ENCODE measurements around the gene CXCL9.

CXCL9 gene

DNA sequence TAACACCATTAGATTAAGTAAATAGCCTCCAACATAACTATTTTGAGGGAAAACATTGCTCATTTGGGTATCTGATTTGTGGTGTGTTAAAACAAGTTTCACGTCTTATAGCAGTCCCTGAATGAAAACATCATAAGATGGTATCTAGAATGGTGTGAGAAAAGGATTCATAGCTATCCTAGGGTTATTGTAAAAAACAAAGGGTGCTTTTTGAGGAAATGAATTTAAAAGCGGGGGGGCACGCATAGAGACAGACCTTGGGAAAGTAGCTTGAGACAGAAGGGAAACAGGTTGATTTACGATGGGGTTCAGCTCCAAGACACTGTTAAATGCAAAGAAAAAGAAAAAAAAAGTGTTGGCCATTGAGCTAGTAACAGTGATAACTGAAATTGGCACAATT, 16.8 kb upstream of the CXCL9 start:
- H3K36me3 Mint-ChIP-seq, result no peaks in the 10 kb centered on the region
- peaks cover 17% of the 10 kb centered on the region for H3K4me1 Mint-ChIP-seq
- H3K27me3 Mint-ChIP-seq, result no peaks in the 10 kb centered on the region
- no peak overlapping the region for H3K27ac Mint-ChIP-seq
- no peak overlapping the region for H3K4me3 Mint-ChIP-seq
- no peaks in the 10 kb centered on the region for H3K9me3 Mint-ChIP-seq
- DNase-seq, result no peak
- CTCF ChIA-PET, result interaction anchor here (0.7 to 1.2 kb wide), 3 partner anchors 8 to 29 kb away, joined by 3 read pairs; no protein-coding TSS in a partner anchor

- H3K27ac Mint-ChIP-seq, result no peak within 1 kb of the TSS
- H3K36me3 Mint-ChIP-seq, result no peaks in the 10 kb centered on the region
- no peaks in the 10 kb centered on the region for H3K27me3 Mint-ChIP-seq
- CTCF ChIA-PET, result no interaction called here
- DNase-seq, result no peak
- peaks cover 13% of the 10 kb centered on the region for H3K4me1 Mint-ChIP-seq
- no peak within 1 kb of the TSS for H3K4me3 Mint-ChIP-seq
- H3K9me3 Mint-ChIP-seq, result no peaks in the 10 kb centered on the region
These were observed 16.1 kb upstream of the CXCL9 start, which contains the start of gene CXCL10 for GRCh38 chr4:76023389-76023788. Gene CXCL10 (minus strand): TSS chr4:76023497. CDS start chr4:76023431, 66 bp downstream.

DNA sequence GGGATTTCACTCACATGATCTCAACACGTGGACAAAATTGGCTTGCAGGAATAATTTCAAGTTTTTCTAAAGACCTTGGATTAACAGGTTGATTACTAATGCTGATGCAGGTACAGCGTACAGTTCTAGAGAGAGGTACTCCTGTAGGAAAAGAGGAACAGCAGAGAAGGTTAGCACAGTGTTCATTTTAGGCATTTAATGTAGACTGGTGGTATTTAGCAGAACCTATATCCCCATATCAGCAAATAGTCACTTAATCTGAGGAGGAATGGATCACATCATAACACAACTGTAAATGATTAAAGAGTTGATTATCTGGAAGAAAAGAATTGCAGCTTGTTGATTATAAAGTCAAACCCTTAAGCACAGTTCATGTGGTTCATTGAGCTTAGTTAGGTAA, 15.4 kb upstream of the CXCL9 start:
- no peaks in the 10 kb centered on the region for H3K36me3 Mint-ChIP-seq
- no peak overlapping the region for H3K4me3 Mint-ChIP-seq
- no peak for DNase-seq
- no peak overlapping the region for H3K27ac Mint-ChIP-seq
- CTCF ChIA-PET, result interaction anchor here (0.8 kb wide), 1 partner anchor 27 kb away, joined by 3 read pairs; no protein-coding TSS in a partner anchor
- H3K27me3 Mint-ChIP-seq, result no peaks in the 10 kb centered on the region
- H3K9me3 Mint-ChIP-seq, result no peaks in the 10 kb centered on the region
- peaks cover 6% of the 10 kb centered on the region for H3K4me1 Mint-ChIP-seq

DNA sequence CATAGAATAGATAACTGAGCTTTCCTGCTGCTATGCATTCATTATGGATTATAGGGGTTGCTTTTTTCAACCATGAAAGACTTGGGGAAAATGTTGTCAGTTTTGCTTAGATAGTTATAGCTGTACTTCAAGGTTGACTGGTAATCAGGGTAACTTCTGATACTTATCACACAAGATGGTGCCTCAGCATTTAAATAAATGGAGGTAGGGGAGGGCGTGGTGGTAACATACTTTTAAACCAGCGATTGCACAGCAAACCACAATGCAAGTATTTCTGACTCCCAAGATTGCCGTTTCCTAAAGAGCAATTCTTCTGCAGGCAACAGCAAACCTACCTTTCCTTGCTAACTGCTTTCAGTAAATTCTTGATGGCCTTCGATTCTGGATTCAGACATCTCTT, 14.7 kb upstream of the CXCL9 start:
- H3K4me1 Mint-ChIP-seq, result peaks cover 6% of the 10 kb centered on the region
- no peak overlapping the region for H3K27ac Mint-ChIP-seq
- no peaks in the 10 kb centered on the region for H3K36me3 Mint-ChIP-seq
- CTCF ChIA-PET, result interaction anchor here (1.3 kb wide), 1 partner anchor 26 kb away, joined by 4 read pairs; no protein-coding TSS in a partner anchor
- H3K27me3 Mint-ChIP-seq, result no peaks in the 10 kb centered on the region
- no peak for DNase-seq
- H3K4me3 Mint-ChIP-seq, result no peak overlapping the region
- H3K9me3 Mint-ChIP-seq, result no peaks in the 10 kb centered on the region

GRCh38 chr4:76017056-76017686, 9.9 kb upstream of the CXCL9 start:
- DNase-seq, result no peak
- Mint-ChIP-seq H3K27me3 (no peaks in the 10 kb centered on the region), H3K4me1 (no peaks in the 10 kb centered on the region), H3K9me3 (no peaks in the 10 kb centered on the region), H3K36me3 (no peaks in the 10 kb centered on the region), H3K27ac (no peak overlapping the region), H3K4me3 (no peak overlapping the region)
- CTCF ChIA-PET, result interaction anchor here (0.6 to 2.8 kb wide), 2 partner anchors 21 to 108 kb away, joined by 3 to 17 read pairs; no protein-coding TSS in a partner anchor

- Mint-ChIP-seq H3K4me1 (no peaks in the 10 kb centered on the region), H3K36me3 (no peaks in the 10 kb centered on the region), H3K4me3 (no peak overlapping the region), H3K27ac (no peak overlapping the region), H3K27me3 (no peaks in the 10 kb centered on the region), H3K9me3 (no peaks in the 10 kb centered on the region)
- DNase-seq, result no peak
- CTCF ChIA-PET, result interaction anchor here (0.6 to 2.8 kb wide), 2 partner anchors 20 to 107 kb away, joined by 3 to 17 read pairs; no protein-coding TSS in a partner anchor
These were observed 9.1 kb upstream of the CXCL9 start for GRCh38 chr4:76016393-76016792.

- no peaks in the 10 kb centered on the region for H3K9me3 Mint-ChIP-seq
- CTCF ChIA-PET, result no interaction called here
- H3K4me3 Mint-ChIP-seq, result no peak overlapping the region
- H3K4me1 Mint-ChIP-seq, result no peaks in the 10 kb centered on the region
- no peak overlapping the region for H3K27ac Mint-ChIP-seq
- no peaks in the 10 kb centered on the region for H3K36me3 Mint-ChIP-seq
- peaks cover 12% of the 10 kb centered on the region for H3K27me3 Mint-ChIP-seq
- no peak for DNase-seq
These were observed 6.2 kb upstream of the CXCL9 start for GRCh38 chr4:76013540-76013939.

DNA sequence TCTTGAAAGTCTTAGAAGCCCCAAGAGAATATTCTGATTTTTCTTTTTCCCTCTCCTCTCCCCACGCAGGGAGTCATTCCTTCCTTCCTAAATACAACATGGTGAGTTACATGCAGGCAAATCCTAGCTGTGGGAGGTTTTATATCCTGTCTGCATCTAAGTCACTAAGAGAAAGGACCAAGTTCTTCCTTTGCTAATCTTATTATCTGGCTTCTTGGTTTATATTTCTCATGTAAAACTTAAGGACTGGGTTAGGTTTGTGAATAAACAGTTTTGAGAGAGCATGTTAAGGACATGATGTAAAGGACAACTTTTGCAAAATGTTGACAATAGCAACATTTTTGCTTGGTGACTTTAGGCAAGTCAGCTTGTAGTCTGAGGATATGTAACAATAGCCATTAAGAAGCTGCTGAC, 5.1 kb upstream of the CXCL9 start:
- H3K4me1 Mint-ChIP-seq, result no peaks in the 10 kb centered on the region
- no peaks in the 10 kb centered on the region for H3K36me3 Mint-ChIP-seq
- H3K27me3 Mint-ChIP-seq, result peaks cover 12% of the 10 kb centered on the region
- H3K27ac Mint-ChIP-seq, result no peak overlapping the region
- DNase-seq, result no peak
- no peak overlapping the region for H3K4me3 Mint-ChIP-seq
- CTCF ChIA-PET, result no interaction called here
- no peaks in the 10 kb centered on the region for H3K9me3 Mint-ChIP-seq

DNA sequence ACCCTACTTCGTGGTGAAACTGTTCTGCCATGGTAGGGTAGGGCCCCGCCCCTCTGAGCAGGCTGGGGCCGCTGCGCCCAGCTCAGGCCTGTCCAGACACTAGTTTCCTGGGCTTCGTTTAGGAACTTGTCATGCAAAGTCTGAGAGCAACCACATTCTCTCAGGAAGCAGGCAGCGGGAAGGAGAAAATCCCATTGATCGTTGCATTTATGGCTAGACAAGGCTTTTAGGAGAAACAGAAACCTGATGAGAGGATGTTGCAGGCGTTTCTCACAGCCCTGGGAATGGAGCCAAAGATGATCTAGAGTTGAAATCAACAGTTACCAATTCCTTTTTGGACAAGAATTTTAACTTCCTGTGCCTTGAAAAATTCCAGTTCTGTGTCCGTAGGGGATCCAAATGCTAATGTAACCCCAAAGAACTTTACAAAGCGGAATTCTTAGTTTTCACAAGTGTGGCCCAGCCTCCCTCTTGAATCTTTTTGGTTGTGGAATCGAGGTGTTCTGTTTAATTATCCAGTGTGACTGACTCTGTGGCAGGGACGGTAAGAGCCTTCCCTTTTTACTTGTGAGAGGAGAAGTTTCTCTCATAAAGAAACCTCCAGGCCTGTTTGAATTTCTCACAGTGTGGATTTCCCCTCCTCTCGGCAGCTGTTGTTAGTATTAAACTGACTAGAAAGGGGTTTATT, 4.5 kb upstream of the CXCL9 start:
- DNase-seq, result no peak
- Mint-ChIP-seq H3K4me3 (no peak overlapping the region), H3K9me3 (no peaks in the 10 kb centered on the region), H3K27ac (no peak overlapping the region), H3K4me1 (no peaks in the 10 kb centered on the region), H3K27me3 (peaks cover 12% of the 10 kb centered on the region), H3K36me3 (no peaks in the 10 kb centered on the region)
- CTCF ChIA-PET, result no interaction called here

DNA sequence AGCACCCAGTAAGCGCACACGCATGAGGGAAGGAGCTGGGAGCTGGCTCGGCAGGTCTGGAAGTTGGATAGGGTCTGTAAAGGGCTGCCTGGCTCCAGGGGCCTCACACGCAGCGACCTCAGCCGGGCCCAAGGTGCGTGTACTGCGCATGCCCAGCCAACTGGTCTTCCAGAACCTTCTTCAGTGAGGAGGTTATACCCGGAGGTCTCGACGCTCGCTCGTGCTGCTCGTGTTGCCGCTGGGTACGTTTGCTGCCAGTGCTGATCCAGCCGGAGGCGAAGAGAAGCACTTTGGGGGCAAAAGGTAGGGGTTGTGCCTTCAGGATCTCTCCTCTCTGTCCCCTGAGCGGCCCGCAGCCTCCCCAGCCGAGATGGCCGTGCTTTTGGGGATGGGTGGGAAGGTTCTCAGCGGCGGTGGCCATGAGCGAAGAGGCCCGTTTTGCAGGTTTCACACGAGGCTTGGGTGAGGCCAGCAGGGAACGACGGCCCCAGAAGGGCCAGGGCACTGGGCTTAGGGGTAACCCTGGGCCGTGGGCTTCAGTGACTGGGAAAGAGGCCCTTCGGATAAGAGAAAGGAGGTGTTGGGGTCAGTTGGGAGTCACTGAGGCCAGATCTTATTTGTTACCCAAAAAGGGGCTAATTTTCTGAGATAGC, 3.8 kb upstream of the CXCL9 start:
- H3K27me3 Mint-ChIP-seq, result peaks cover 12% of the 10 kb centered on the region
- no peaks in the 10 kb centered on the region for H3K9me3 Mint-ChIP-seq
- DNase-seq, result no peak
- H3K36me3 Mint-ChIP-seq, result no peaks in the 10 kb centered on the region
- H3K27ac Mint-ChIP-seq, result no peak overlapping the region
- no peaks in the 10 kb centered on the region for H3K4me1 Mint-ChIP-seq
- no peak overlapping the region for H3K4me3 Mint-ChIP-seq
- CTCF ChIA-PET, result no interaction called here

DNA sequence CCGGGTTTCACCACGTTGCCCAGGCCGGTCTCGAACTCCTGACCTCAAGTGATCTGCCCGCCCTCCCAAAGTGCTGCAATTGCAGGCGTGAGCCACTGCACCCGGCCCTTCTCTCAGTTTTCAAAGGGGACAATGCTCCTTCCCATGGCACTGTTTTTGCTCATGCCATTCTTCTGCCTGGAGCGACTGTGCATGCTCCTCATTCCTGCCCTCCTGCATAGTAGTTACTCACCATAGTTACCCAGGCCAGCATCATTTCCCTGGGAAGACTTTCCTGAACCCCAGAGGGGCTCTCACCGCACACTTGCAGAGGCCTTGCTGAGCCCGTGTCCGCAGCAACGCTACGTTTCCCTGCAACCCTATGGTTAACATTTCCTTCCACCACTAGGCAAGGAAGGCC, 3.3 kb upstream of the CXCL9 start:
- DNase-seq, result no peak
- no peak overlapping the region for H3K4me3 Mint-ChIP-seq
- no peaks in the 10 kb centered on the region for H3K9me3 Mint-ChIP-seq
- H3K36me3 Mint-ChIP-seq, result no peaks in the 10 kb centered on the region
- no peaks in the 10 kb centered on the region for H3K4me1 Mint-ChIP-seq
- no peak overlapping the region for H3K27ac Mint-ChIP-seq
- CTCF ChIA-PET, result no interaction called here
- H3K27me3 Mint-ChIP-seq, result peaks cover 12% of the 10 kb centered on the region

DNA sequence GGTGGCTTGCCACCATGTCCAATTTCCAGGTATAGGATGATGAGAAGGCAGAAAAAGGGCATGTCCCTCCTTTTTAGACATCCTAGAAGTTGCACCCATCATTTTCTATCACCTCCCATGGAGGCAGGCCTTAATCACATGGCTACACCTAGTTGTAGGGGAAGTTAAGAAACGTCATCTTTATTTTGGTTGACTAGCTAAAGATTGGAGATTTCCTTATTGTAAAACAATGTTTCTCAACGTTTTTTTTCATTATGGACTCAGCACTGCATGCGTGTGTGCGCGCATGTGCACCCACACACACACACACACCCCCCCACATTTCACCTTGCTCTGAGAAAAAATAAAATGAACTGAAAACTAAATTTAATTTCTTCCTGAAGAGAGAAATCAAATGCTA, 2.0 kb upstream of the CXCL9 start:
- Mint-ChIP-seq H3K4me1 (no peaks in the 10 kb centered on the region), H3K4me3 (no peak overlapping the region), H3K9me3 (no peaks in the 10 kb centered on the region), H3K27ac (no peak overlapping the region), H3K27me3 (peaks cover 12% of the 10 kb centered on the region), H3K36me3 (no peaks in the 10 kb centered on the region)
- CTCF ChIA-PET, result no interaction called here
- no peak for DNase-seq

- no peak overlapping the region for H3K27ac Mint-ChIP-seq
- CTCF ChIA-PET, result no interaction called here
These were observed 3.7 kb downstream of the CXCL9 start for GRCh38 chr4:76003620-76004019.

GRCh38 chr4:76003035-76003434, 4.3 kb downstream of the CXCL9 start:
- H3K27ac Mint-ChIP-seq, result no peak overlapping the region
- H3K36me3 Mint-ChIP-seq, result no peaks in the 10 kb centered on the region
- no peaks in the 10 kb centered on the region for H3K9me3 Mint-ChIP-seq
- CTCF ChIA-PET, result no interaction called here
- no peak overlapping the region for H3K4me3 Mint-ChIP-seq
- no peak for DNase-seq
- peaks cover 3% of the 10 kb centered on the region for H3K4me1 Mint-ChIP-seq
- no peaks in the 10 kb centered on the region for H3K27me3 Mint-ChIP-seq

More at GRCh38 chr4:76003620-76004019, 3.7 kb downstream of the CXCL9 start:
- DNase-seq, result no peak
- peaks cover 3% of the 10 kb centered on the region for H3K4me1 Mint-ChIP-seq
- H3K36me3 Mint-ChIP-seq, result no peaks in the 10 kb centered on the region
- no peaks in the 10 kb centered on the region for H3K27me3 Mint-ChIP-seq
- no peaks in the 10 kb centered on the region for H3K9me3 Mint-ChIP-seq
- H3K4me3 Mint-ChIP-seq, result no peak overlapping the region

DNA sequence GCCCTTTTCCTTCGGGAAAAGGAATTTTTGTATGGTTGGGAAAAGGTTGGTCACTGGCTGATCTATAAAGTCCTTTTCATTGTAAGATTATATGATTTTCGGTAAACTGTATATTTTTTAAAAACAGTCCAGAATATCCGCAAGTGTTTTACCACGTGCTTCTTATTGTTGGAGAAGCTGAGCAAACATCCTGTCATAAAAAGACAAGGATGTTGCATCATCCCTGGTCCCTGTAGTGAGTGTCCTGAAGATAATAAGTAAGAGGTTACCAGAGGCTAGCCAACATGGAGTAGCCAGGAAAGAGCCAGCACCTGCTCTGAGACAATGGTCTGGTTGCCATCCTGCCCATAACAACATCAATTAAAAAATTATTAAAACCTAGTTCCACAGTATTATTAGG, 5.1 kb downstream of the CXCL9 start:
- H3K9me3 Mint-ChIP-seq, result no peaks in the 10 kb centered on the region
- no peaks in the 10 kb centered on the region for H3K36me3 Mint-ChIP-seq
- no peaks in the 10 kb centered on the region for H3K27me3 Mint-ChIP-seq
- DNase-seq, result no peak
- no peak overlapping the region for H3K27ac Mint-ChIP-seq
- peaks cover 3% of the 10 kb centered on the region for H3K4me1 Mint-ChIP-seq
- H3K4me3 Mint-ChIP-seq, result no peak overlapping the region
- CTCF ChIA-PET, result no interaction called here

Measured in activated naive CD4-positive, alpha-beta T cell treated with anti-CD3 and anti-CD28 coated beads, Interleukin-2, amount 10 ng/mL, durations not matched to agents 7 days and 5 days (primary cell).